Measurements from ENCODE around the gene IPO4. TPM values are rescaled to one million over a fixed set of nuclear protein-coding genes. Genes with fewer than 3 reads are reported as not detected.
A peak's percentile ranks its signal among the peaks of the same experiment; 100 is the strongest.

Gene IPO4
- total and polyA plus RNA-seq, 2 of the 4 experiments (the other 2 are of a cell fraction) = 37.6 to 39.4 TPM

DNA sequence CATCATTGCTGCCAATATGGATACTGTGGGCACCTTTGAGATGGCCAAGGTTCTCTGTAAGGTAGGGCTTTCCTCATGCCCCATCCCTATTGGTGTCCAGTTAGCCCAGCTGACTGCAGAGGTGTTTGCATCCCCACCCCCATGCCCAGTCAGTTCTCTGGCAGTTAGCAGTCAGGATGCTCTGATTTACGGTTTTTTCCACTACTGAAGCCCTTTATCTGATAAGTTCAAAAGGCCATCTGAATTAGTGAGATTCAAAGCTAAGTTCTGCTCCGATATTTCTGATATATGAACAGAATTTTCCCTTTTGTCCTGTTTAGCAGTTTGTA, 44.9 kb upstream of the IPO4 start:
- H3K18ac ChIP-seq (ENCODE audit: low read depth, low read length) = no peak overlapping the region
- no peaks in the 10 kb centered on the region for H3K9me3 ChIP-seq (ENCODE audit: control insufficient read depth, insufficient read depth, low read length)
- H2AFZ ChIP-seq (replicated peaks; ENCODE audit: low read length, poor library complexity) = peak overlapping the region; percentile 100
- peak overlapping the region; percentile 97 for H3K4ac ChIP-seq (ENCODE audit: low read depth, low read length)
- DNase-seq = no peak
- H2BK120ac ChIP-seq (ENCODE audit: low read depth, low read length) = peak overlapping the region; percentile 96; the same call in 1 of the 2 replicates
- no TSS peak for BruUV-seq (replicated peaks)
- H2BK15ac ChIP-seq (ENCODE audit: low read depth, low read length) = peak overlapping the region; percentile 57; the same call in 1 of the 3 replicates
- no peaks in the 10 kb centered on the region for H3K27me3 ChIP-seq (ENCODE audit: control insufficient read depth, insufficient read depth, low read length)
- POLR2A ChIA-PET (ENCODE audit: unreplicated experiment) = interaction anchor here (1.2 kb wide), 1 partner anchor 9 kb away, joined by 3 read pairs; the partner anchor contains the start of gene TINF2
- H3K9me1 ChIP-seq (ENCODE audit: insufficient read depth, low read length) = peaks cover 16% of the 10 kb centered on the region
- peak overlapping the region; percentile 56 for H3K4me3 ChIP-seq (ENCODE audit: insufficient read depth, low read depth, low read length)
- peak overlapping the region; percentile 74; the same call in 1 of the 2 replicates for H3K56ac ChIP-seq (ENCODE audit: extremely low read depth, insufficient read depth, low read length)
- H3K4me1 ChIP-seq (ENCODE audit: control insufficient read depth, insufficient read depth, low read length) = peaks cover 8% of the 10 kb centered on the region
- peaks cover 25% of the 10 kb centered on the region for H3K36me3 ChIP-seq (ENCODE audit: control insufficient read depth, insufficient read depth, low read length)
- CTCF ChIA-PET = no interaction called here
- H2BK5ac ChIP-seq (ENCODE audit: low read depth, low read length, poor library complexity, severe bottlenecking) = peak overlapping the region; percentile 92
- no peaks in the 10 kb centered on the region for H4K20me1 ChIP-seq (ENCODE audit: insufficient read depth, low read length)
- H4K8ac ChIP-seq (ENCODE audit: low read depth in 2 of 2, low read length in 2 of 2) = peak overlapping the region; percentile 98 to 100
- dilution Hi-C loops (cut with HindIII; ENCODE audit: low sequenced_read_pairs, unreplicated experiment) = no loop called here
- WGBS, 2 experiments (ENCODE audit: extremely low coverage in 2 of 2, insufficient read length in 1 of 2) = no CpG with 5 or more reads among the region's 2 CpGs
- H3K4me2 ChIP-seq (ENCODE audit: low read depth, low read length) = peak overlapping the region; percentile 74
- peak overlapping the region; percentile 80; the same call in 1 of the 2 replicates for H3K9ac ChIP-seq (ENCODE audit: low read depth, low read length)
- no peak overlapping the region for H2BK20ac ChIP-seq (ENCODE audit: low read depth, low read length)
- peak overlapping the region; percentile 91 for H4K5ac ChIP-seq (ENCODE audit: low read depth, low read length)
- peaks cover 47 to 85% of the 10 kb centered on the region in 2 experiments for H3K79me1 ChIP-seq (ENCODE audit: low read depth in 1 of 2, low read length in 2 of 2)
- no peak for ATAC-seq (ENCODE audit: low read depth)
- in situ Hi-C loops (cut with MboI; ENCODE audit: low sequenced_read_pairs) = loop anchor here (10.0 kb wide), 1 partner anchor 201 kb away; no protein-coding TSS in a partner anchor
- H2AK5ac ChIP-seq (ENCODE audit: low read depth, low read length) = peak overlapping the region; percentile 95; the same call in 1 of the 2 replicates
- peak overlapping the region; percentile 85; the same call in 1 of the 2 replicates for H3K23ac ChIP-seq (ENCODE audit: low read depth, low read length)
- H3K14ac ChIP-seq (replicated peaks; ENCODE audit: low read depth, low read length) = peak overlapping the region; percentile 96
- H4K91ac ChIP-seq (ENCODE audit: insufficient read depth, low read depth, low read length) = peak overlapping the region; percentile 91
- peak overlapping the region; percentile 95 for H2AK9ac ChIP-seq (replicated peaks; ENCODE audit: low read depth, low read length, poor library complexity)
- TF ChIP-seq MAFK (IDR thresholded peaks at IDR 0.05; ENCODE audit: low read depth, low read length) = no peak
- TF ChIP-seq POLR2A (IDR thresholded peaks at IDR 0.05; ENCODE audit: low read depth, low read length) = no peak
- intact Hi-C loops (cut with micrococcal nuclease) = no loop called here
- H3K27ac ChIP-seq (ENCODE audit: insufficient read depth, low read length) = peak overlapping the region; percentile 91; the same call in 1 of the 2 replicates
